Measurements from ENCODE around the gene PIP5K1C.
"Not testable (repeated sequence)": the region's sequence is repeated elsewhere in the genome, so short reads cannot be mapped to it uniquely, and the experiment has no call there.

PIP5K1C gene

DNA sequence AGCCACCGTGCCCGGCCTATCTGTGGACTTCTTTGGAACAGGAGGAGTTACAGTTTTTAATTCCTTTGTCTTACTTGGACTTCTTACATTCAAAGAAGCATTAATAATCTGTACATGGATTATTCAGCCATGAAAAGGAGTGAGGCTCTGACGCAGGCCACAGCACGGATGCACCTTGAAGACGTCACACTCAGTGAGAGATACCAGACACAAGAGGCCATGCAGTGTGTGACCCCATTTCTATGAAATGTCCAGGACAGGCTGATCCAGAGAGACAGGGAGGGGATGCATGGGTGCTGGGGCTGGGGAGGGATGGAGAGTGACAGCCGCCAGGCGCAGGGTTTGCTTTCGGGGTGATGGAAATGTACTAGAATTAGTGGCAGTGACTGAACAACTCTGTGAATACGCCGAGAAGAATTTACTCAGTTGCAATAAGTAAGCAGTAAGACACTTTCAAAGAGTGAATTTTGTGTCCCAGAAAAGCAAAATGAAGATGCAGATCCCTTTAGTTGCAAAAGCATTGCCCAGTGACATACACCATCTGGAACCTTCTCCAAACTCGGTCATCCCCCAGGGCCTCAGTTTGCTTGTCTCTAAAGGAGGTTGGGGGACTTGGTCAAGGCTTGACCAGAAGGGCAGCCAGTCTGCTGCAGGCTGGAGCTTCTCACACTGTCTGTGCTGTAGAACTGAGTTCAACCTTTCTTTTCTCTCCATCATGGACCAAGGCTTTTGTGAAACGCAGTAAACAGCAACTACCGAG is 25.3 kb downstream of the PIP5K1C start:
- no peak for DNase-seq (ENCODE audit: low read depth, low spot score)

DNA sequence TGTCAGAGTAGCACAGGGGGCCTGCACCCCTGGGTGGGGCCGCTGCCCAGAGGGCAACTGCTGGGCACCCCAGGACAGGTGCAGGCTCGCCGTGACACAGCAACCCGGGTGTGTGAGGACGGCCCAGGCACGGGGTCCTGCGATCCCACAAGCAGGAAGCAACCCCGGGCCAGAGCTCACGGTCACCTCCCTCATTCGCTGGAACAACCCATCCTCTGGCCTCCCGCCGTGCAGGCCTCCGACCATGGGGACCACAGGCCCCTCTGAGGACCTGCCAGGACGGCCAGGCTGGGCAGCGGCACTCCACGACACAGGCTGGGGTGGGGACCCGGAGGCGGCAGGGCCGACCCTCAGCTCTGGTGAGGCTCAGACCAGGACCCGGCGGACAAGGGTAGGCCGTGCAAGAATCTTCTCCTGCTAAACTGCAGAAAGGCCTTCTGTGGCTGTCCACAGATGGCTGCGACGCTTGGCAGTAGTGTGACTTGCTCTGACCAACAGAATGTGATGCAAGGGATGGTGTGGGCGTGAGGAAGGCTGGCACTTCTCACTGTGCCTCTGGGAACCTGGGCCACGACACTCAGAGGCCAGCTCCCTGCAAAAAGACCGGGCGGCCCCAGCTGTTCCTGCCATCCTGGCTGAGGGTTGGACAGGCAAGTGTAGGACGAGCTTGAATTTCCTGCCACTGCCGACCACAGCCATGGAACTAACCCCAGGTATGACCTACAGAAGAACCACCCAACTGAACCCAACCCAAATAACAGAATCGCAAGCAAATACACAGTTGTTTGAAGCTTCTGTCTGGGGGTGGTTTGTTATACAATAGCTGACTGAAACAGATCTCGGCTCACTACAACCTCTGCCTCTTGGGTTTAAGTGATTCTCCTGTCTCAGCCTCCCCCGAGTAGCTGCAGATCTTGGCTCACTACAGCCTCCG is 26.5 kb downstream of the PIP5K1C start:
- DNase-seq (ENCODE audit: low read depth, low spot score) = no peak

DNA sequence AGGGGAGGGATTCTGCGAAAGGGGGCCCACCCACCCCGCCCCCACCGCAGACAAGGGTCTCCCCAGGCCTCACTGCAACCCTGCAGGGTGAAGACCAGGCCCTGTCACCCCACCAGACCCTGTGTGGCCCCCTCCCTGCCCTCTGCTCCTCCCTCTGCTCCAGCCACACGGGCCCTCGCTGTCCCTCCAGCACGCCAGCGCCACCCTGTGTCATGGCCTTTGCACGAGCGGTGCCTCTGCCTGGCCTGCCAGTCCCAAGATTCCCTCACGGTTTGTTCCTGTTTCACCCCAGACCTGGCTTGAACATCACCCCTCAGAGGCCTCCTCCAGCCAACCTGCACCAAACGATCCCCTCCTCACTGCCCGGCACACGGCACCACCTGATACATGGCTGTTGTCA is 27.3 kb downstream of the PIP5K1C start:
- no peak for DNase-seq (ENCODE audit: low read depth, low spot score)

DNA sequence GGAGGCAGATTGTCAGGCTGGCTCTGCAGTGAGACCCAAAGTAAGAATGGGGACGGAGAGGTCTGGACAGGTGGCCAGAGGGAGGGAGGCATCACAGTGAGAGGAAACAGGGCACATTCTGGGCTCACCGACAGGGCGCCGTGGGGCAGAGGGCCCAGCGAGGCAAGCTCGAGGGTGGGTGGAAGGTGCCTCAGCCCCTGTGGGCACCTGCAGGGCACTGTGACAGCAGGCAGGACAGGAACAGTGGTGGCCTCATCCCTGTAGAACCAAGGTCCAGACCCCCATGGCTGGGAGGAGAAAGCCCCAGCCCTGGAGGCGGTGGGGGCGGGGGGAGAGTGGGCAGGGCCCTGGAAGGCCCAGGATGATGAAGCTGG is 27.7 kb downstream of the PIP5K1C start:
- DNase-seq (ENCODE audit: low read depth, low spot score) = no peak

DNA sequence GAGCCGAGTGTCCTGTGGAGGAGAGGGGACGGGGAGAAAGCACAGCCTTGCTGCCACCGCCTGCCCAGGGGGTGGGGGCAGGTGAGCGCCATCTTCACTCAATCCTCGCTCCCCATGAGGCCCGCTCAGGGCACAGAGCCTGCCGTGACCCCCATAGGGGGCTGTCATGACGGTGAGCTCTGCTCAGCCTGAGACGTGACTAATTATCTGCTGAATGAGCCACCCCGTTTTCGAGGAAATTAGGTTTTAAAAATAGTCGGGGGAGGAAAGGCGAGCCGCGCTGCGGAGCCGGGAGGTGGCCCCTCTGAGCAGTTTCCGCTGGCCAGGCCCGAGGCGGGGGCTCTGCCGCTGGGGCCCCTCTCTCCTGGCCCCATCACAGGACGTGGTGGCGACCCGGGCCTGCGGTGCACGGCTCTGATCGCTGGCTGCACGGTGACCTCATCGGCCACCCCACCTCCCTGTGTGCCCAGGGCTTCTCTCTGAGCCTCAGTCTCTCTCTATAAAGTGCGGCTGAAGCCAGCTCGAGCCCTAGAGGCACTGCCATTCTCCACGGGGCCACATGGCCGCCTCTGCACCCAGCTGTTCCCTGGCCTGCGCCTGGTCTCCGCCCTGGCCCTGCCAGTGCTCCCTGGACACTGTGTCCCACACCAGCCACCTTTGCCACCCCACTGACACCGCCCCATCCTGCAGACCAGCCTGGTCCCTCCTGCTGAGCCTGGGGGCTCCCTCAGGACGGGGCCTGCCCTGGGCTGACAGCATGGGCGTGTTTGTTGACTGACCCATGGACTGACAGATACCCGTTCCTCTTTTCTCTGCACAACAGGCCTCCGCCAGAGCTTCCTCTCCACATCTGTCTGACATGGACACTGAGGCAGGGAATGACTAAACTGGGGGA is 28.3 kb downstream of the PIP5K1C start:
- no peak for DNase-seq (ENCODE audit: low read depth, low spot score)

DNA sequence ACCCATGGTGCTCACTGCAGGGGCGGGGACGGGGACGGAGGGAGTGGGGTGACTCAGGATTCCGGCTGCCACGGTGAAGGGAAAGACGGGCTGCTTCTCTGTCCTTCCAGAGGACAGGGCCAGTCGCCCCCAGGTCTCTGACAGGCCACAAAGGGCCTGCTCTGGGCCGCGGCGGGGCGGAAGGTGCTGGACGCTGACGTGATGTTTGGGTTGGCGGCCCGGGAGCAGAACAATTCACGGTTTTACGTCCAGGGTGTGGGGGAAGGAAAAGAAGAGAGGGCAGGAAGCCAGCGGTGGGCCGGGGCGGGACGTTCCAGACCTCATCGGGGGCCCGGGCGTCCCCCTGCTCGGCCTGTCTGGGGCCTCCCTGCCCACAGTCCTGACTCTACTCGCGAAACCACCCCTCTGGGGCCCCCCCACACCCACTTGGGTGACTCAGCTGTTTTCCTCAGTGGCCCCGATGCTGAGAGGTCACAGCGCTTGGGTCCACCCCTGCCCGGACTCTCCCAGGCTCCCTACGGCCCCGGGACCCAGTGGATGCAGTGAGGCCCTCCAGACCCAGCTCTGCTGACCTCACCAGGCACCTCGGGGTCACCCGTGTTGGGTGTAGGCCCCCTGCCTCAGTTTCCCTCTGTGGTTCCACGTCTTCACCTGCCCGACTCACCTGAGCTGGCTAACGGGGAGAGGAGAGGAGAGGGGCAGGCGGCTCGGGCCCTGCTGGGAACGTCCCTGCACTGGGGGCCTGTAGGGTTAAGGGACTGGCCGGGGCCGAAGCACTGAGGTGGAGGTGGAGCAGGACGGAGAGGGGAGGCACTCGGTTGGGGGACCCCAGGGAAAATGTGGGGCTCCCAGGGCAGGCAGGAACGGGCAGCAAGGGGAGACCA is 29.2 kb downstream of the PIP5K1C start:
- DNase-seq (ENCODE audit: low read depth, low spot score) = no peak

DNA sequence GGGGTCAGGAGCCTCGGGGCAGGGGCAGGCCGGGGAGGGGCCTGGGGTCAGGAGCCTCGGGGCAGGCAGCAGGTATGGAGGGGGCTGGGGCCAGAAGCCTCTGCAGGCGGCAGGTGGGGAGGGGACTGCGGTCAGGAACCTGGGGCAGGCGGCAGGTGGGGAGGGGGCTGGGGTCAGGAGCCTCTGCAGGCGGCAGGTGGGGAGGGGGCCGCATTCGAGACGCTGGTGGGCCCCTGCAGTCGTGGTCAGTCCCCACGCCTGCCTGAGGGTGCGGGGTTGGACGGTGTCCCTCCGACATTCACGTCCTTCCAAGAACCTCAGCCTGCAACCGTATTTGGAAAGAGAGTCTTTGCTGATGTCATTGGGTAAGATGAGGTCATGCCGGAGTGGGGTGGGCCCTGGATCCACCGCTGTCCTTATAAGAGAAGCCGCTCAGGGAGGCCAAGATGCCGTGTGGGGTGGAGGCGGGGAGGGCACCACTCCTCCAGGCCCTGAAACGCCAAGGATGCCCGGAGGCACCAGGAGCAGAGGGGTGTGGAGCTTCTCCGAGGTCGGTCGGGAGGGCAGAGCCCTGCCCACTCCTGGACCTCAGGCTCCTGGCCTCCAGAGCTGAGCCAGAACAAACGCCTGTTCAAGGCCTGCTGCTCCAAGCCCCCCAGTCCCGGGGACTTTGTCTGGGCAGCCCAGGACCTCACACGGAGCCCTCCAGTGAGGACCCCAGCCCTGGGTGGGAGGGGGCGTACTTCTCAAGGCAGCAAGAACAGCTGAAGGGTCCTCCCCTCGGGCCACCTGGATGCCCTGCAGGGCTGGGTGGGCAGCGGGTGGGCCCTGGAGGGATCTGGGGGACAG is 30.1 kb downstream of the PIP5K1C start:
- DNase-seq (ENCODE audit: low read depth, low spot score) = no peak

DNA sequence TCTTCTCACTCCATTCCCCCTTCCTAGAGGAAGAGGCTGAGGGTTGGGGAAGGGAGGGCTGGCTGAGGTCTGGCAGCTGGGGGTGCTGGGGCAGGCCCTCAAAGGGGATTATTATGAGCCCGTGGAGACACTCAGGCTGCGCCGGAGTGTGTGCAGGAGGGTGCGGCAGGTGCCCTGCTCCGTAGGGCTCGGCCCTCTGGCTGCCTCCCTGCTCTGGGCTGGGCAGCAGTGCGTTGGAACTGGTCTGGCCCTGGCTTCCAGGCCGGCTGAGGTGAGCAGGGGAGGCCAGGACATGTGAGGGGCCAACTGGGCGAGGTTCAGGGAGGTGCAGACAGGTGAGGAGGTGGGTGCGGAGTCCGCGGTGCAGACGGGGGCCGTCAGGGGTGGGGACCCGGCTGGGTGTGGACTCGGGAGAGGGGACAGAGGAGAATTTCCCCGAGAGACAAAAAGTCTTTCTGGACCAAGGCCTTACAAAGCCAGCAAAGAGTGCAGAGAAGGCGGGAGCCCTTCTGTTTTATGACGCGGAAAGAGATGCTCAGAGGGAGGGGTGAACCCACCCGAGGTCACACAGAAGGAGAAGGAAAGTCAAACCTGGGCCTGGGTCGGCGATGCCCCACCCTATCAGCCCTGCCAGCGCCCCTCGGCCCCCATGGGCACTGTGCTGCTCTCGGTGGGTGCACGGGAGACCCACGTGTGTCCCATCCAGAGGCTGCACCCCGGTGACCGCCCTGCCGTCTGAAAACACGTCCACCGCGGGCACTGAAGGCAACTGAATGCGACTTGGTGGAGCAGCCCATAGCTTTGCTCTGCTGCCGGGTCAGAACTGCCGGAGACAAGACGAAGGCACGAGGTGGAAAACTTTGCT is 31.0 kb downstream of the PIP5K1C start:
- DNase-seq (ENCODE audit: low read depth, low spot score) = no peak

DNA sequence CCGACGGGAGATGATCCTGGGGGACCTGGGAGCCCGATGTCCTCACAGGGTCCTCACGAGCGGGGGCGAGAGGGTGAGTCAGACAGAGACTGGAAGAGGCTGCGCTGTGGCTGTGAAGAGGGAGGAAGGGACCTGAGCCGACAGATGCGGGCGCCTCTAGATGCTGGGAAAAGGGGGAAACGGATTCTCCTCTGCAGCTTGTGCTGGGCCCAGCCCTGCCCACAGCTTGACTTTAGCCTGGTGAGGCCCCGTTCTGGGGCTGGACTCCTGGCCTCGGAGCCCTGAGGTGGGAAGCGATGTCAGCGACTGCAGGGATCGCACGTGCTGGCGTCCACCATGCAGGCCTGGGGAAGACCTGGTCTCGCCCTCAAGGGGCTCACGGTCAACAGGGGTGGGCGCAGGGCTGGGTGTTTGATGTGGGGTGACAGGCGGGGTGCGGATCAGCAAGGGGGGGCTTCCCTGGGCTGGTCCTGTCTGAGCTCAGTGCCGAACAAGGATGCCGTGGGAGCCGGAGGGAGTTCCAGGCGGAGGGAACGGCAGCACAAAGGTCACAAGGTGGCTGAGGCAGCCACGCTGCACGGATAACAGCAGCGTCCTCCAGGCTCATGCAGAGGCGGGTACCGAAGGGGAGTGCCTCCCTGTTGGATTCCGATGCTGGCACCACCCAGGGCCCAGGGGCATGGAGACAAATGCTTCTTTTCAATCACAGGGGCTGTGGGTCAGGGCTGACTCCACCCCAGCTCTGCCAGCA is 31.8 kb downstream of the PIP5K1C start:
- no peak for DNase-seq (ENCODE audit: low read depth, low spot score)

DNA sequence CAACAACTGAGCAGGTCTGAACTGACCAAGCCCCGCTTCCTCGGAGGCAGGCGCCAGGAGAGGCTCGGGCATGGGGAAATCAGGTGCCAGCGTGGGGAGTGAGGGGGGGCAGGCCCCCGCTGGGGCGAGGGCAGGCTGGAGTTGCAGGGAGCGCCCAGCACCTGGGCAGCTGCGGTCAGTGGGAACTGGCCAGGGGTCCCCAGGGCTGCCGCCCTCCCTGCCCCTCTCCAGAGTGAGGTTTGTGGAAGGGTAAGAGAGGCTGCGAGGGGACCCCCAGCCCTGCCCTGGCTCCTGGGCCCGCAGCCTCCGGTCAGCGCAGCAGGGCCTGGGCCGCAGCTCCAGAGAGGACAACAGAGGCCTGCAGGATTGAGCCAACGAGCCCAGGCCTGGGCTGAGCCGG is 32.5 kb downstream of the PIP5K1C start:
- no peak for DNase-seq (ENCODE audit: low read depth, low spot score)

DNA sequence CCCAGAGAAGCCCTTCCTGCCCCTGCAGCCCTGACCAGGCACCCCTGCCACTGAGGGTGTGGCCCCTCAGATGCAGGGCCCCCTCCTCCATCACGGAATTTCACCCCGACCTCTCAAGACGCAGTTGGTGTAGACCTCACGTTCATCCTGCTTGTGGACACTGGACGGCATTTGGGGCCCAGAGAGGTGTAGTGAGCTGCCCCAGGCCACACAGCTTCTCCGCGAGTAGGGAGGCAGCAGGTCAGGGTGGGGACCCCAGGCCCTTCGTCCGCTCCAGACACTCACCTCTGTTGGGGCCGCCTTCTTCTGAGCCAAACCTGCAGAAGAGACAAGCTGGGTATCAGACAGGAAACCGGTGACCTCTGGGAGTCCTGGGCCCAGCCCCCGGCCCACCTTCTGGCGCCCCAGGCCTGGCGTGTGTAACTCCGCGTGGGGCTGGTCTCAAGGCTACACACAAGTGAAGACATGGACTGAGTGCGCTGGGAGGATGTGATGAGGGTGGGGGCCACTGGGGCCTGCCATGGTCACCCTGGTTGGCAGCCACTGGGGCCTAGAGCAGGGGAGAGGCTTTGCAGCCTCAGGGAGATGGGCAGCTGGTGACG is 33.1 kb downstream of the PIP5K1C start:
- no peak for DNase-seq (ENCODE audit: low read depth, low spot score)

DNA sequence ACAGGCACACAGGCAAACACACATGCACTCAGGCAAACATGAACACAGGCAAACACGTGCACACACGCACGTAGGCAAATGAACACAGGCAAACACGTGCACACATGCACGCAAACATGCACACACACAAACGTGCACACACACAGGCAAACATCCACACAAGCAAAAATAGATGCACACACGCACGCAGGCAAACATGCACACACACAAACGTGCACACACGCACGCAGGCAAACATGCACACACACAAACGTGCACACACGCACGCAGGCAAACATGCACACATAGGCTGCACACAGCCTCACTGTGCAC is 33.8 kb downstream of the PIP5K1C start:
- DNase-seq (ENCODE audit: low read depth, low spot score) = not testable (repeated sequence)

DNA sequence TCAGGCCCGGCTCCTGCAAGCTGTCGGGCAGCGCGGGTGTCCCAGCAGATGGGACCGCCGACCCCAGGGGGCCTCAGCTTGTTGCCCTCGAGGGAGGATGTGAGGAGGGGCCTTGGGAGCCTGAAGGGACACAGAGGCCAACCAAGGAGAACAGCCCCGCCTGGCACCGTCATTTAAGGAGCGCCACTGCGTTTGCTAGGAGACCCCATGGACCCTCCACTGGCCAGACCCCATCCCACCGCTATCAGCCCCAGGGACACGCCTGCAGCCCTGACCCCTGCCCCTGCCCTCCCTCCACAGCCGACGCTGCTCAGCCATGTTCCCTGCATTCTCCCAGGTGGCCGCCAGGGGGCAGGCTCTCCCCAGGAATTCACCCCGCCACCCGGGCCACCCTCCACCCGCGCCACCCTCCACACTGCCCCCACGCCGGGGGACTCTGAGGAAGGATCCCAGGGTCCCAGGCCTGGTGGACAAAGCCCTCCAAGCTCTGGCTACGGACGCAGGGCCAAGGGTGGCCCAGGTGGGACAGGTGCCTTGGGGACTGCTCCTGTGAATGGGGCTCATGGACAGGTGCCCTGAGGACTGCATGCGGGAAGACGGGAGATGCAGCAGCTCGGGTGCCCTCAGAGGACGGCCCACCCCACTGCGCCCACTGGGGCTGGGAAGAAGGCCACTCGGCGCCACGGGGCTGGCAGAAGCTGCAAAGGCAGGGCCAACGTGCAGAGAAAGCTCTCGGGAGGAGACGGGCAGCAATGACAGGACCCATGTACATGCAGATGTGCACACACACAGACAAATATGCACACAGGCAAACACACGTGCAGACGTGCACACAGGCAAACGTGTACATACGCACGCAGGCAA is 34.4 kb downstream of the PIP5K1C start:
- no peak for DNase-seq (ENCODE audit: low read depth, low spot score)

DNA sequence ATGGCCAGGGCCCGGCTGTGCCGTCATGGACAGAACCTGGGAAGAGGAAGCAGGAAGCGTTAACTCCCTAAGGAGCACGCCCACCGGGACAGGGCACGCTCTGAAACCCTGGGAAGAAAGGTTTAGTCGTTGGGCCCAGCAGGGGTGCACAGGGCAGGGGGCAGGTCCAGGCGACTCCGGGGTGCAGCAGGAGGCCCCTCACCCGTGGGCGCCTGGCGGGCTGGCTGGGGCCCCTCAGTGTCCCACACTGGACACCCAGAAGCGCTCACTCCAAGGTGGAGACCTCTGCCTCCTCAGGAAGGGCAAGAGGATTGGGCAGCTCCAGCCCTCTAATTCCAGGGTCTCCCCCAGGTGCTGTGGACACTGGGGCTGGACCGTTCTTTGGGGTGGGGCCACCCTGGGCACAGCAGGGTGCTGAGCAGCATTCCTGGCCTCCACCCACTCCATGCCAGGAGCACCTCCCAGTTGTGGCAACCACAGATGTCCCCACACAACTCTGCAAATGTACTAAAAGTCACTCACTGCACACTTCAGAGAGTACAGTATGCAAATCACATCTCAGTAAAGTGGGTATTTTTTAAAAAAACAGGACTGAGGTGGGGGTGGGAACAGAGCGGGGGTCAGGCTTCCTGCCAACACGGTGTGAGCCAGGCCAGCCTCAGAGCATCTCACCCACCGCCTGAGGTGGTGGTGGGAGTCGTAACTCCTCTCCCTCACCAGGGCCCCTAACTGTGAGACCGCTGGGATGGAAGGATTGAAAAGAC is 35.2 kb downstream of the PIP5K1C start:
- no peak for DNase-seq (ENCODE audit: low read depth, low spot score)

DNA sequence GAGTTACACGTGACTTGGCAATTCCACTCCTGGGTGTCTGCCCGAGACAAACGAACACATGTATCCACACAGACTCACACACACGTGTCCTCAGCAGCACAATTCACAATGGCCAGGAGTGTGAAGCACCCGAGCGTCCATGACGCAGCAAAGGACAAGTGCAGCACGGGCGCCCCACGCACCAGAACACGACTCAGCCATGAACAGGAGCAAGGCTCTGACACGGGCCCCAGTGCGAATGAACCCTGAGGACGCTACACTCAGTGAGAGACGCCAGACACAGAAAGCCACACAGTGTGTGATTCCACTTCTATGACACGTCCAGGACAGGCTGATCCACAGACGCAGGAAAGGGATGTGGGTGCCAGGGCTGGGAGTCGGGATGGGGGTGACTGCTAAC is 36.4 kb downstream of the PIP5K1C start:
- no peak for DNase-seq (ENCODE audit: low read depth, low spot score)

All from brain pericyte (primary cell).